GM21786 (cell line): Measurements from ENCODE around the gene CHST3.

ENCODE experiments used
- ATAC-seq: cut with Tn5 transposase; IDR thresholded peaks from one replicate; pipeline ENCODE4 v1.9.1; 2021; ENCODE audit not compliant: unreplicated experiment

The CHST3 gene

GRCh38 chr10:72050873-72051272, 86.7 kb downstream of the CHST3 start:
- ATAC-seq: no peak

- no peak for ATAC-seq
These were observed 89.5 kb downstream of the CHST3 start for GRCh38 chr10:72053690-72054089.

GRCh38 chr10:72056113-72056512, 91.9 kb downstream of the CHST3 start:
- no peak for ATAC-seq

GRCh38 chr10:72056932-72057751, 92.9 kb downstream of the CHST3 start:
- ATAC-seq: no peak

GRCh38 chr10:72058347-72058898, 94.2 kb downstream of the CHST3 start:
- no peak for ATAC-seq

GRCh38 chr10:72058989-72059842, 95.0 kb downstream of the CHST3 start:
- no peak for ATAC-seq

- ATAC-seq: no peak
These were observed 95.9 kb downstream of the CHST3 start for GRCh38 chr10:72059843-72060822.

- ATAC-seq: no peak
These were observed 97.3 kb downstream of the CHST3 start for GRCh38 chr10:72061491-72061890.

- ATAC-seq: no peak
These were observed 97.7 kb downstream of the CHST3 start for GRCh38 chr10:72061930-72062329.

- no peak for ATAC-seq
These were observed 98.2 kb downstream of the CHST3 start for GRCh38 chr10:72062382-72062781.
